CD4-positive, alpha-beta T cell treated with Interleukin-6 at 100 ng/mL for 8 hours (primary cell): ENCODE results near the gene CREB3L4.
"Not testable (repeated sequence)": the region's sequence is repeated elsewhere in the genome, so short reads cannot be mapped to it uniquely, and the experiment has no call there.

Experiments
- DNase-seq: peaks from one replicate; pipeline ENCODE4 v3.0.0-alpha.2; 2020; ENCODE audit warnings: mixed read lengths, low spot score

CREB3L4 gene

DNA sequence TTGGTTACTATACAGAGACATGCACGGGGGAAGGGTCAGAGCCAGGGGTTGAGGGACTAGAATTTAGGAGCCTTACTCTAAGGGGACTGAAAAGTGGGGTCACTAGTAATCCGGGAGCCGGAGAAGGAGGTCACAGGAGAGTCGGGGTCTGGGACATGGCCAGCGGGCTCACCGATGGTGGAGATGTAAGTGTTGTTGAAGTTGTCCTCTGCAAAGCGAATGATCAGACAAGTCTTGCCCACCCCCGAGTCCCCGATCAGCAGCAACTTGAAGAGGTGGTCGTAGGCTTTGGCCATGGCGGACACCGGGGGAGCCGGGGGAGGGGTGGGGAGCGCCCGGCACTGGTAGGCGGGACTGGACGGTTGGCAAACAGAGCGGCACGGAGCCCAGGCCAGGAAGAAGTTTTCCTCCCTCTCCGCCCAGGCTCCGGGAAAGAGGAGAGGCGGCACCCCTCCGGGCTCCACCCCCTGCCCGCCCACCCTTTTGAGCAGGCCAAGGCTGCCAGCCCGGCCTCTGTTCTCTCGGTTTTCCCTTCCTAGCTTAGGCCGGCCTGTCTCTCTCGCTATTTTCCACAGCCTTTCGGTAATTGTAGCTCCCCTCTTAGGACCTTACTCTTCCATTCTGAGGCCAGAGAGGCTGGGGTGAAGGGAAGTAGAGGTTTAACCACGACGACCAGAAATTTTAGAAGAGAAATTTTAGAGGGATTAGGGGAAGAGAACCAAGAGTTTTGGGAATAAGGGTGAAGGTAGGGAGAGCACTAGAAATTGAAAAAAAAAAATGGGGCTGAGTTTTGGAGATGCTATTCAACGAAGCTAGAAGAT is 18.4 kb downstream of the CREB3L4 start, which contains the start of gene RAB13:
Gene RAB13 (minus strand): TSS at position 399 of the 821 bp plus-strand sequence. CDS start 103 bp downstream, at position 296.
- DNase-seq, result no peak

GRCh38 chr1:153987621-153988020 is 19.9 kb downstream of the CREB3L4 start:
- no peak for DNase-seq

DNA sequence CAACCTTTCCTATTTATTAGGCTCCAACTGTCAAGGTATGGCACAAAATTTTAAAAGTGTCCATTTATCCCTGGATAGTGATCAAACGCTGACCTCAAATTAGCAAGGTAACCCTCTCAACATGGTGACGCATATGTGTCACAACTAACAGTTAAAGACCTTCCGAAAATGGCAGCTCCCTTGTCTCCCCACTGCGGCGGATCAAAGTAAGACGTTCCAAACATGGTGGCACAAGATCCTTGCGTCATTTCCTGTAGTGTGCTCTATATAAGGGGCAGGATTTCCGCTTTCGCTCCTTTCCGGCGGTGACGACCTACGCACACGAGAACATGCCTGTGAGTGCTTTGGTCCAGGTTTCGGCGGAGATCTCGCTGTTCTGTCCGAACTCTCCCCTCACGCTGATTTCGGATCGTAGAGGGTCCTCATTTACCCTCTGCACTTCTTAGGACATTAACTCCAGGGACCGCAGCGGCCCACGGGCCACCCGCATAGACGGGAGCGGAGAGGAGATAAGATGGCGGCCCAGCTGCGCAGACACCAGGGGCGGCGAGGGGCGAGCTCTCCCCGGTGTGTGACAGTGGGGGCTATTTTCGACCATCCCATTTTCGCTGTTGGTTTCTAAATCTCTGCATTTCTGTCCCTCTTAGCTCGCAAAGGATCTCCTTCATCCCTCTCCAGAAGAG is 22.9 kb downstream of the CREB3L4 start, which contains the start of gene RPS27:
Gene RPS27 (plus strand): TSS at position 295 of the 683 bp plus-strand sequence. CDS start 35 bp downstream, at position 330.
- peak; percentile 95 for DNase-seq

DNA sequence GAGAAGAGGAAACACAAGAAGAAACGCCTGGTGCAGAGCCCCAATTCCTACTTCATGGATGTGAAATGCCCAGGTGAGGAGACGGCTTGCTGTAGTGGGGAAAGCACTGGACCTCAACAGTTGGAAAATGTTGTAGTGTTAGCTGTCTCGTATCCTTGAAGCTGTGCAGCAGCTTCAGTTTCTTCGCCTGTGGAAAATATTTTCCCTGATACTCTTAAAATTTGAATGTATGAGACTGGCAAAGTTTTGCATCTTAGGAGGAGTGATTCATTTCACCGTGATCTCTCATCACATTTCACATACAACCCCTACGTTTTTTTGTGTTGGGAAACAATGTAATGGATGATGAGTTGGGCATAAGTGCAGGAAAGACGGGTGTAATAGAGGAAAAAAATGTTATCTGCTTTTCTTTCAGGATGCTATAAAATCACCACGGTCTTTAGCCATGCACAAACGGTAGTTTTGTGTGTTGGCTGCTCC is 23.5 kb downstream of the CREB3L4 start:
- no peak for DNase-seq

DNA sequence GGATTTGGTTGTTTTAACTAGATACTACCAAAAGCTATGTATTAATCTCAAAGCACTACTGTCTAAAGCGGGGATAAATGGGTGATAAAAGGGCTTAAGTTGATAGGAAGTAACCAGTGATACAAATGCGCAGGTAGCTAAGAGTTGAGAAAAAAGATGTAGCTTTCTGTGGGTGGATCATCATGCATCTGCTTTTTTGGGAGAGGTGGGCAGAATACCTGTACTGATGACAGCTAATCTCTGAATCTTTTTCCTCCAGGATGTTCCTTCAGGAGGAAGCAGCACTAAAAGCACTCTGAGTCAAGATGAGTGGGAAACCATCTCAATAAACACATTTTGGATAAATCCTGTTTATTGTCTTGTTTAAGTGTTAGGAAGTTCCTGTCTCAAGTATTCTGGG is 24.1 kb downstream of the CREB3L4 start:
- no peak for DNase-seq

DNA sequence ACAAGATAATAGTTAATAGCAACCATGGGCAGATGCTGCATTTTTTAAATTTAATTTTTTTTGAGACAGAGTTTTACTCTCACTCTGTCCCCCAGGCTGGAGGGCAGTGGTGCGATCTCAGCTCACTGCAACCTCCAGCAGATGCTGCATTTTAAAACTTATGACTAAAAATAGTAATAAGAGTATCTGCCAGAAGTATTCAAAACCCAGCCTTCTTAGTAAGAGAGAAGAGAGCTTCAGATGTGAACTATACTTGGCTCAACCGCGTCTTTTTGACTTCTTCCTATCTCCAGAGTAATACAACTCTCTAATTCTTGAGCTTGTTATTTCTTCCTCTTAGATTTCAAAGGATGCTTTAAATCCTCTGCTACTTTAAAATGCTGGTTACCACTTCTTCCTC is 27.5 kb downstream of the CREB3L4 start:
- DNase-seq, result no peak

DNA sequence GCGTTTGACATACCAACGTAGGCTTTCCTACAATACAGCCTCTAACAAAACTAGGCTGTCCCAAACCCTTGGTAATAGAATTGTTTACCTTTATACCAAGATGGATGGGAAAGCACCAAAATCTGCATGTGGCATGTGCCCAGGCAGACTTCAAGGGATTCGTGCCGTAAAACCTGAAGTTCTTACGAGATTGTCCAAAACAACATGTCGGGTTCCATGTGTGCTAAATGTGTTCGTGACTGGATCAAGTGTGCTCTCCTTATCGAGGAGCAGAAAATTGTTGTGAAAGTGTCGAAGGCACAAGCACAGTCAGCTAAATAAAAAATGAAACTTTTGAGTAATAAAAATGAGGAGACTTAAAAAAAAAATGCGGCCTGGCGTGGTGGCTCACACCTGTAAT is 27.9 kb downstream of the CREB3L4 start:
- DNase-seq, result no peak

GRCh38 chr1:153996882-153997281 is 29.2 kb downstream of the CREB3L4 start:
- DNase-seq, result not testable (repeated sequence)

- no peak for DNase-seq
Measured at GRCh38 chr1:154000420-154000819, 32.7 kb downstream of the CREB3L4 start.

GRCh38 chr1:154006136-154006535 is 38.4 kb downstream of the CREB3L4 start:
- no peak for DNase-seq

- no peak for DNase-seq
Measured at GRCh38 chr1:154012129-154012528, 44.4 kb downstream of the CREB3L4 start.

DNA sequence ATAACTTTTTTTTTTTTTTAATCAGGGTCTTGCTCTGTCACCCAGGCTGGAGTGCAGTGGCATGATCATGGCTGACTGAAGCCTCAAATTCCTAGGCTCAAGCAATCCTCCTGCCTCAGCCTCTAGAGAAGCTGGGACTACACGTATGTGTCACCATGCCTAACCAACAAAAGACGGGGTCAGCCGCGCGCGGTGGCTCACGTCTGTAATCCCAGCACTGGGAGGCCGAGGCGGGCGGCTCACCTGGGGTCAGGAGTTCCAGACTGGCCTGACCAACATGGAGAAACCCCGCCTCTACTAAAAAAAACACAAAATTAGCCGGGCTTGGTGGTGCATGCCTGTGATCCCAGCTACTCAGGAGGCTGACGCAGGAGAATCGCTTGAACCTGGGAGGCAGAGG is 44.8 kb downstream of the CREB3L4 start:
- not testable (repeated sequence) for DNase-seq

DNA sequence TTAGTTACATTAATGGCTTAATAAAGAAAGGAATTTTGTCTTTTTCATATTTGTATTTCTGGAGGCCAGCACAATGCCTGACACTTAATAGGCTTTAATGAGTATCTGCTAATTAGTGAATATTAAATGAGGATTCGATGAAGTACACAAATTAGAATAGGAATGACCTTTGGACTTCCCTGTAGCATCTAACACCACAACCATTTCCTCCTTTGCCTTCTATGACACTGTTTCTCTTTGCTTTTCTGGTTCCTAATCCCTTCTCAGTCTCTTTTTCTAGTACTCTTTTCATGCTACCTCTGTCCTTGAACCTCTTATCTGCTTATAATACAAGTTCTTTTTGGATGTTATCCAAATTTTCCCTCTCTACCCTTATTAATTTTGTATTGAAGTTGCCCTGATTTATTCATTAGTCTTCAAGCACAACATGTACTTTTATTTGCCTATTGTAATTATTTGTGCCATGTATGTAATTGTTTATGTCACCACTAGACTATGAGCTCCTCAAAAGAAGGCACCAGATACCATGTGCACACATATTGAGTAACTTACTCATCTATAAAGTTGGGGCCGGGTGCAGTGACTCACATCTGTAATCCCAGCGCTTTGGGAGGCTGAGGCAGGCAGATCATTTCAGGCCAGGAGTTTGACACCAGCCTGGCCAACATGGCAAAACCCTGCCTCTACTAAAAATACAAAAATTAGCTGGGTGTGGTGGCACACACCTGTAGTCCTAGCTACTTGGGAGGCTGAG is 46.6 kb downstream of the CREB3L4 start:
- DNase-seq, result no peak

GRCh38 chr1:154019269-154019668 is 51.6 kb downstream of the CREB3L4 start:
- no peak for DNase-seq

- DNase-seq, result no peak
Measured at GRCh38 chr1:154019940-154020339, 52.2 kb downstream of the CREB3L4 start.
